AG09319 (cell line): ENCODE data around the gene RCAN3.
"Not testable (repeated sequence)": the region's sequence is repeated elsewhere in the genome, so short reads cannot be mapped to it uniquely, and the experiment has no call there.

Experiments
- DNase-seq: peaks from one replicate; pipeline ENCODE4 v3.0.0-alpha.2; 2010; ENCODE audit warnings: low read depth; ENCODE audit errors: extremely low read depth
- CTCF ChIP-seq: IDR thresholded peaks from 2 replicates; pipeline ENCODE4 v1.5.1; 2011; ENCODE audit warnings: low read depth, mild to moderate bottlenecking, inconsistent platforms, low read length, moderate library complexity

RCAN3 gene

GRCh38 chr1:24541711-24542346 lies 39.2 kb downstream of the RCAN3 start:
- DNase-seq, result no peak
- TF ChIP-seq CTCF, result peak; percentile 46

GRCh38 chr1:24544239-24544638 lies 41.6 kb downstream of the RCAN3 start:
- no peak for TF ChIP-seq CTCF

GRCh38 chr1:24545662-24546061 lies 43.0 kb downstream of the RCAN3 start:
- DNase-seq, result no peak
- no peak for TF ChIP-seq CTCF

More at GRCh38 chr1:24544239-24544638, 41.6 kb downstream of the RCAN3 start:
- DNase-seq, result no peak

DNA sequence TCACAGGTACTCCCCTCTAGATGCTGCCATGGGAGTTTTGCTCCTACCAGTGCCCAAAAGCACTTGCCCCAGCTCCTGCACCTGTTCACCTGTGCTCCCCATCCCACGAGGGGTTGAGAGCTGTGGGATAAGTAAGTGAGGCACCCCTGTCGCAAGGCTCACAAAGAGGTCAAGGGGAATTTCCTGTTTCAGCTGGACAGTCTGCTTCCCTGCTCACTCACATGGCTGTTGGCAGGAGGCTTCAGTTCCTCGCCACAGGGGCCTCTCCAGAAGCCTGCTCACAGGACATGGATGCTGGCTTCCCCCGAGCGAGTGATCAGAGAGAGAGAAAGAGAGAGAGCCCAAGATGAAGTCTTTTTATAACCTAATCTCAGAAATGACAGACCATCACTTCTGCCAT lies 44.6 kb downstream of the RCAN3 start:
- no peak for DNase-seq
- no peak for TF ChIP-seq CTCF

GRCh38 chr1:24548070-24548469 lies 45.4 kb downstream of the RCAN3 start:
- no peak for TF ChIP-seq CTCF
- DNase-seq, result no peak

DNA sequence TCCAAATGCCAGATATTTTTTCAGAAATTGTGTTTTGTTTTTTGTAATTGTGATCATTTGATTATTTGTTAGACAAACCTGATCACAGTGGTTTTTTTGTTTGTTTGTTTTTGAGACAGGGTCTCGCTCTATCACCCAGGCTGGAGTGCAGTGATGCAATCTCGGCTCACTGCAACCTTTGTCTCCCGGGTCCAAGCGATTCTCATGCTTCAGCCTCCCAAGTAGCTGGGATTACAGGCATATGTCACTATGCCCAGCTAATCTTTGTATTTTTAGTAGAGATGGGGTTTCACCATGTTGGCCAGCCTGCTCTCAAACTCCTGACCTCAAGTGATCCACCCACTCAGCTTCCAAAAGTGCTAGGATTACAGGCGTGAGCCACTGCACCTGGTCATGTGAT lies 46.6 kb downstream of the RCAN3 start:
- not testable (repeated sequence) for DNase-seq

- TF ChIP-seq CTCF, result no peak
- no peak for DNase-seq
Observed at GRCh38 chr1:24551290-24551959, 48.8 kb downstream of the RCAN3 start.
